GM12874 (cell line): Measurements from ENCODE around the gene LGI4.

Experiments used
- CTCF ChIP-seq: IDR thresholded peaks from 2 replicates; pipeline ENCODE4 v1.5.1; 2011; ENCODE audit warnings: low read depth, mild to moderate bottlenecking, control low read depth, low read length, moderate library complexity; ENCODE audit not compliant: insufficient read depth

Gene LGI4

GRCh38 chr19:35087393-35087792 lies 47.5 kb downstream of the LGI4 start:
- no peak for TF ChIP-seq CTCF

- no peak for TF ChIP-seq CTCF
Observed at GRCh38 chr19:35086455-35086854, 48.4 kb downstream of the LGI4 start.

GRCh38 chr19:35085947-35086346 lies 48.9 kb downstream of the LGI4 start:
- no peak for TF ChIP-seq CTCF

- TF ChIP-seq CTCF, result no peak
Observed at GRCh38 chr19:35084509-35084762, 50.4 kb downstream of the LGI4 start.

DNA sequence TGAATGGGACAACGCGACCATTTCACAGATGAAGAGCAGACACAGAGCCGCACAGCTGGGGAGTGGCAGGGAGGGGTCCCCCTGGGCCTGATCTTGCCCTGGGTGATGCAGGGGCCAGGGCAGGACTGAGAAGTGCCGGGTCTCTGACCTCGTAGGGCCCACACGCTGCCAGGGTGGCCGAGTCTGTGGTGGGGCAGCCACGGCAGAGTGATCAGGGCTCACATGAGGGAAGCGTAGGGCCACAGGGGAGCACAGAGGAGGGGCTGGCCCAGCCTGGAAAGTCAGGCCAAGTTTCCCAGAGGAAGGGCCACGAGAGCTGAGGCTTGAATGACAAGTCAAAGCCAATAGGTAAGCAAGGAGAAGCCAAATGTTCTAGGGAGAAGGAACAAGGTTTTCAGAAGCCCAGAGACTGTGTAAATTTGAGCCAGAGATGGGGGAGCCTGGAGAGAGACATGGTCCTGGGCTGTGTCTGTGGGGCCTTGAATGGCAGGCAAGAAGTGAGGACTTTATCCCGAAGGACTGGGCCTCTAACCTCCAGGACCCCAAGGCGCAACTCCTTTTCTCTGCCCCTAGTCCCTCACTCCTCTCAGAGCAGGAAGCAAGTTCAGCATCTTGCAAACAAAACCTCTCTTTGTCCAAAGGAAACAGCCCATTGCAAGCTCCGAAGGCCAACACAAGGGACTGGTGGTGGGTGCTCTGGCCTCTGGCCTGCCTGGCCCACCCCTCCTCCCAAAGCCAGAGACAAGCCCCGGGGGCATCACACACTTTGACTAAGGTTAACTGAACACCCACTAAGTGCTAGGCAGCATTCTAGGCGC lies 51.0 kb downstream of the LGI4 start:
- no peak for TF ChIP-seq CTCF

GRCh38 chr19:35081201-35081600 lies 53.7 kb downstream of the LGI4 start:
- TF ChIP-seq CTCF, result no peak

DNA sequence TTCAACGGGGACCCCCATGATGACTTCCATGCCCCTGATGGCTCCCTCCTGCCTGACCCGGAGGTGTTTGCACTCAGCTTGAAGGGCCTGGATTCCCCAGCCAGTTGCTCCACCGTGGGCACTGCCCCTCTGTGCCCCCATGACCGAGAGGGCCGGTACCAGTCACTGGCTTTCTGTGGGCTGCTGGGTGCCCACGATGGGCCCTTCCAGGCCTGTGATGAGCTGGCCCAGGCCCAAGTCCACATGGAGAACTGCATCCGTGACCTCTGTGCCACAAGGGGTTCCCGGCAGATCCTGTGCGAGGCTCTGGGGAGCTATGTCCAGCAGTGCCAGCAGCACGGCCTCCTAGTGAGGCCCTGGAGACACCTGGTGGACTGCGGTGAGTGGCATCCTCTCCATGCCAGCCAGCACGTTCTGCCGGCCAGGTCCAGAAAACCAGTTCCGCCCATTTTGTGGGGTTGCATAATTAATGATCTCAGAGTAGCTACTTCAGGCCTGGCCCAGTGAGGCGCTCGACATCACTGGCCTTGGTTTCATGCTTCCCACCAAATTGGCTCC lies 54.2 kb downstream of the LGI4 start:
- TF ChIP-seq CTCF, result no peak
